Parathyroid adenoma (tissue), 2 donors: Measurements from ENCODE around the gene SLC39A13.

ENCODE experiments used
- H2AFZ ChIP-seq: fragments of 300-600 bp; sonication (generic); one replicate; pipeline ENCODE4 v1.7.0; 2017; ENCODE audit warnings: antibody characterized with exemption, mild to moderate bottlenecking
- H3K27ac ChIP-seq: fragments of 300-600 bp; sonication (generic); one replicate; pipeline ENCODE4 v1.7.0; 2017
- H3K27me3 ChIP-seq: fragments of 300-600 bp; sonication (generic); one replicate; pipeline ENCODE4 v1.7.0; 2017; ENCODE audit warnings: low read length; ENCODE audit not compliant: control insufficient read depth, insufficient read depth
- H3K36me3 ChIP-seq: fragments of 300-600 bp; sonication (generic); one replicate; pipeline ENCODE4 v1.7.0; 2017; ENCODE audit warnings: low read length; ENCODE audit not compliant: control insufficient read depth, insufficient read depth
- H3K4me1 ChIP-seq: fragments of 300-600 bp; sonication (generic); one replicate; pipeline ENCODE4 v1.7.0; 2017; ENCODE audit warnings: control low read depth
- H3K4me2 ChIP-seq: fragments of 300-600 bp; sonication (generic); one replicate; pipeline ENCODE4 v1.7.0; 2017; ENCODE audit warnings: low read length
- H3K4me3 ChIP-seq: fragments of 300-600 bp; sonication (generic); one replicate; pipeline ENCODE4 v1.7.0; 2017; ENCODE audit warnings: low read depth, low read length
- H3K79me2 ChIP-seq: fragments of 300-600 bp; sonication (generic); one replicate; pipeline ENCODE4 v1.7.0; 2017; ENCODE audit warnings: control low read depth
- H3K9ac ChIP-seq: fragments of 300-600 bp; sonication (generic); one replicate; pipeline ENCODE4 v1.7.0; 2017; ENCODE audit warnings: mild to moderate bottlenecking
- H3K9me3 ChIP-seq: fragments of 300-600 bp; sonication (generic); one replicate; pipeline ENCODE4 v1.7.0; 2017; ENCODE audit warnings: low read length; ENCODE audit not compliant: control insufficient read depth
- CTCF ChIP-seq: fragments of 300-600 bp; sonication (generic); IDR thresholded peaks from one replicate; pipeline ENCODE4 v1.7.0; 2017; ENCODE audit warnings: antibody characterized with exemption, mild to moderate bottlenecking
- donor health status: primary hyperparathyroidism.

Gene SLC39A13

GRCh38 chr11:47398551-47398950 lies 9.8 kb upstream of the SLC39A13 start:
- Histone ChIP-seq H3K9ac (no peak overlapping the region), H3K36me3 (no peaks in the 10 kb centered on the region), H3K4me3 (no peak overlapping the region), H3K4me2 (no peak overlapping the region), H3K79me2 (no peaks in the 10 kb centered on the region), H2AFZ (no peak overlapping the region), H3K9me3 (no peaks in the 10 kb centered on the region), H3K27ac (no peak overlapping the region), H3K27me3 (no peaks in the 10 kb centered on the region), H3K4me1 (peaks cover 11% of the 10 kb centered on the region)
- no peak for TF ChIP-seq CTCF

GRCh38 chr11:47399860-47400767 lies 8.3 kb upstream of the SLC39A13 start:
- no peaks in the 10 kb centered on the region for H3K79me2 ChIP-seq
- peak overlapping the region; percentile 67 for H3K4me2 ChIP-seq
- no peak overlapping the region for H3K9ac ChIP-seq
- peaks cover 11% of the 10 kb centered on the region for H3K4me1 ChIP-seq
- peak overlapping the region; percentile 22 for H3K4me3 ChIP-seq
- peak overlapping the region; percentile 84 for H3K27ac ChIP-seq
- H3K9me3 ChIP-seq: no peaks in the 10 kb centered on the region
- H3K27me3 ChIP-seq: no peaks in the 10 kb centered on the region
- no peak for TF ChIP-seq CTCF
- H2AFZ ChIP-seq: peak overlapping the region; percentile 81
- no peaks in the 10 kb centered on the region for H3K36me3 ChIP-seq

GRCh38 chr11:47400768-47401279 lies 7.6 kb upstream of the SLC39A13 start:
- no peaks in the 10 kb centered on the region for H3K27me3 ChIP-seq
- no peak for TF ChIP-seq CTCF
- H3K4me1 ChIP-seq: peaks cover 11% of the 10 kb centered on the region
- no peak overlapping the region for H3K4me3 ChIP-seq
- H3K9me3 ChIP-seq: no peaks in the 10 kb centered on the region
- H3K36me3 ChIP-seq: no peaks in the 10 kb centered on the region
- H3K4me2 ChIP-seq: peak overlapping the region; percentile 67
- H2AFZ ChIP-seq: peak overlapping the region; percentile 81
- no peaks in the 10 kb centered on the region for H3K79me2 ChIP-seq
- peak overlapping the region; percentile 84 for H3K27ac ChIP-seq
- no peak overlapping the region for H3K9ac ChIP-seq

GRCh38 chr11:47403135-47403534 lies 5.3 kb upstream of the SLC39A13 start:
- Histone ChIP-seq H3K79me2 (no peaks in the 10 kb centered on the region), H3K4me3 (no peak overlapping the region)
- TF ChIP-seq CTCF: no peak

More at GRCh38 chr11:47403135-47403534, 5.3 kb upstream of the SLC39A13 start:
- Histone ChIP-seq H2AFZ (no peak overlapping the region), H3K4me1 (peaks cover 20% of the 10 kb centered on the region), H3K36me3 (no peaks in the 10 kb centered on the region), H3K4me2 (no peak overlapping the region), H3K9ac (no peak overlapping the region), H3K27me3 (no peaks in the 10 kb centered on the region), H3K27ac (no peak overlapping the region), H3K9me3 (no peaks in the 10 kb centered on the region)
